KMS-11 (cell line): Measurements from ENCODE around the gene CCR3.

ENCODE experiments used
- H2AFZ ChIP-seq: fragments of 200-600 bp; sonication (generic); 2 replicates; pipeline ENCODE4 v1.6.1; 2016; ENCODE audit warnings: antibody characterized with exemption, mixed run types, low read depth
- H3K27ac ChIP-seq: fragments of 200-600 bp; sonication (generic); 2 replicates; pipeline ENCODE4 v1.6.1; 2016; ENCODE audit warnings: mild to moderate bottlenecking, mixed run types
- H3K27me3 ChIP-seq: fragments of 200-600 bp; sonication (generic); 2 replicates; pipeline ENCODE4 v1.6.1; 2017; ENCODE audit warnings: mild to moderate bottlenecking, low read depth, mixed run types, moderate library complexity; ENCODE audit not compliant: insufficient read depth
- H3K36me3 ChIP-seq: fragments of 200-600 bp; sonication (generic); 2 replicates; pipeline ENCODE4 v1.6.1; 2017; ENCODE audit warnings: mild to moderate bottlenecking, mixed run types; ENCODE audit not compliant: insufficient read depth
- H3K4me1 ChIP-seq: fragments of 200-600 bp; sonication (generic); 2 replicates; pipeline ENCODE4 v1.6.1; 2016; ENCODE audit warnings: mild to moderate bottlenecking, low read depth, mixed run types; ENCODE audit not compliant: poor library complexity, severe bottlenecking
- H3K4me2 ChIP-seq: fragments of 200-600 bp; sonication (generic); 2 replicates; pipeline ENCODE4 v1.7.0; 2016; ENCODE audit warnings: mild to moderate bottlenecking, mixed run types
- H3K4me3 ChIP-seq: fragments of 200-600 bp; sonication (generic); IDR thresholded peaks from 2 replicates; pipeline ENCODE4 v1.6.1; 2017; ENCODE audit warnings: low read depth, low read length, mixed read lengths; ENCODE audit not compliant: insufficient read depth
- H3K79me2 ChIP-seq: fragments of 200-600 bp; sonication (generic); 2 replicates; pipeline ENCODE4 v1.6.1; 2016; ENCODE audit warnings: low read depth, mixed run types; ENCODE audit not compliant: insufficient read depth
- H3K9ac ChIP-seq: fragments of 200-600 bp; sonication (generic); 2 replicates; pipeline ENCODE4 v1.6.1; 2016; ENCODE audit warnings: mild to moderate bottlenecking, mixed run types
- H4K20me1 ChIP-seq: fragments of 200-600 bp; sonication (generic); 2 replicates; pipeline ENCODE4 v1.6.1; 2016; ENCODE audit warnings: mild to moderate bottlenecking, mixed run types; ENCODE audit not compliant: insufficient read depth
- TF ChIP-seq, protein P1 (sequence below): fragments of 200-600 bp; sonication (generic); conservative IDR thresholded peaks from 2 replicates; pipeline ENCODE4 v1.6.1; 2017; ENCODE audit warnings: low read depth, mild to moderate bottlenecking, antibody characterized with exemption, low read length, moderate library complexity, mixed read lengths

Gene CCR3

DNA sequence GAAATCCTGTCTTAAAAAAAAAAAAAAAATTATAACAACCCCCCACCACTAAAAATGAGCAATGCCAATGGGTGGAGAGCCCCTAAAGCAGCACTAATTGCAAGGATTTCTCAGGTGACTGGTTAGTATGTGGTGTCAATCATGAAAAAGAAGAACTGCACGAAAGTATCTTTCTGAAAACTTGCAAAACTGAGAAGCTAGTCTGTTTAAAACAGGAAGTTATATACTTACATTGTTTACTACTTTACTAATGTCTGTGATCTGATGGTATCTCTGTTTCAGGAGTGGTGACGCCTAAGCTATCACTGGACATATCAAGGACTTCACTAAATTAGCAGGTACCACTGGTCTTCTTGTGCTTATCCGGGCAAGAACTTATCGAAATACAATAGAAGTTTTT, at the start of gene CCR3:
CCR3 (plus strand) TSS at position 341 of the 400 bp plus-strand sequence. CDS start 22,699 bp downstream, outside the sequence.
- Histone ChIP-seq H3K27me3 (no peaks in the 10 kb centered on the region), H4K20me1 (no peaks in the 10 kb centered on the region), H3K4me3 (no peak within 1 kb of the TSS), H3K27ac (no peak within 1 kb of the TSS), H3K36me3 (no peaks in the 10 kb centered on the region), H3K4me1 (peaks cover 11% of the 10 kb centered on the region), H3K9ac (no peak within 1 kb of the TSS), H2AFZ (no peak within 1 kb of the TSS), H3K79me2 (no peaks in the 10 kb centered on the region), H3K4me2 (no peak within 1 kb of the TSS)
- TF ChIP-seq, protein P1, sequence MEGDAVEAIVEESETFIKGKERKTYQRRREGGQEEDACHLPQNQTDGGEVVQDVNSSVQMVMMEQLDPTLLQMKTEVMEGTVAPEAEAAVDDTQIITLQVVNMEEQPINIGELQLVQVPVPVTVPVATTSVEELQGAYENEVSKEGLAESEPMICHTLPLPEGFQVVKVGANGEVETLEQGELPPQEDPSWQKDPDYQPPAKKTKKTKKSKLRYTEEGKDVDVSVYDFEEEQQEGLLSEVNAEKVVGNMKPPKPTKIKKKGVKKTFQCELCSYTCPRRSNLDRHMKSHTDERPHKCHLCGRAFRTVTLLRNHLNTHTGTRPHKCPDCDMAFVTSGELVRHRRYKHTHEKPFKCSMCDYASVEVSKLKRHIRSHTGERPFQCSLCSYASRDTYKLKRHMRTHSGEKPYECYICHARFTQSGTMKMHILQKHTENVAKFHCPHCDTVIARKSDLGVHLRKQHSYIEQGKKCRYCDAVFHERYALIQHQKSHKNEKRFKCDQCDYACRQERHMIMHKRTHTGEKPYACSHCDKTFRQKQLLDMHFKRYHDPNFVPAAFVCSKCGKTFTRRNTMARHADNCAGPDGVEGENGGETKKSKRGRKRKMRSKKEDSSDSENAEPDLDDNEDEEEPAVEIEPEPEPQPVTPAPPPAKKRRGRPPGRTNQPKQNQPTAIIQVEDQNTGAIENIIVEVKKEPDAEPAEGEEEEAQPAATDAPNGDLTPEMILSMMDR: no peak

DNA sequence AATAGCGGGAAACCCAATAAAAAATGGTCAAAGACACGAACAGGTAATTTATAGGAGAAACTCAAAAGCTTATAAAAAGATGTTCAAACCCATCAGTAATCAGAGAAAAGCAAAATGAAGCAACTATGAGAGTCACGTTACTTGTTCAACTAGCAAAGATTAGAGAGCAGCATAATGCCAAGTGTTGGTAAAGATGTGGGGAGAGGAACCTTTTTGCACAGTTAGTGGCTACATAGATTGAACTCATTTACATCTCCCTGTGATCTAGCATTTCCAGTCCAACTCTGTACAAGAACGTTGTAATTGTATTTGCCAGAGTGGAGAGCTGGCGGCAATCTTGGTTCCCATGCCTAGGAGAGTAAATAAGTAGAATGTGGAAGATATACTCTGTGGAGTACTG, 49.3 kb upstream of the CCR3 start:
- TF ChIP-seq, protein P1: no peak
- Histone ChIP-seq H3K36me3 (no peaks in the 10 kb centered on the region; the same call in 1 of the 2 replicates), H2AFZ (no peak overlapping the region), H3K4me1 (peaks cover 20% of the 10 kb centered on the region), H4K20me1 (no peaks in the 10 kb centered on the region), H3K4me3 (no peak overlapping the region), H3K79me2 (no peaks in the 10 kb centered on the region), H3K9ac (no peak overlapping the region), H3K4me2 (no peak overlapping the region), H3K27me3 (no peaks in the 10 kb centered on the region), H3K27ac (no peak overlapping the region)

DNA sequence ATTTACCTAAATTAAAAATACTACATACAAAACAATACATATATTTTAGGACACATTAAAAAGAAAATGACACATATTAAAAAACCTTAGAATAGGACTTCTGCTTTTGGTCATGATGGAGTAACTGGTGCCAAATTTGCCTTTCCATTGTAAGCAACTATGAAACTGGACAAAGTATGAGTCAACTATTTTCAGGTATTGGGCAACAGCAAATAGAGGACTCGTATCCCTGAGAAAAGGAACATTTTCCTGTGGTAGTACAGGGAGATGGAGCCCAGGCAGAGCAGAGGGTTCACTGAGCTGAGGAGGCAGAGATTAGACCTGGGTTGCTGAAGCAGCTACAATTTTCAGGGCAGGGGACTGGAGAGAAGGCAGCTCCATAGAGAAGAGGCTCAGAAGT, 48.8 kb upstream of the CCR3 start:
- H3K36me3 ChIP-seq: no peaks in the 10 kb centered on the region; the same call in 1 of the 2 replicates
- no peak overlapping the region for H3K4me2 ChIP-seq
- H3K4me3 ChIP-seq: no peak overlapping the region
- no peak overlapping the region for H3K9ac ChIP-seq
- no peak overlapping the region for H2AFZ ChIP-seq
- TF ChIP-seq, protein P1: no peak
- no peaks in the 10 kb centered on the region for H3K79me2 ChIP-seq
- H3K27me3 ChIP-seq: no peaks in the 10 kb centered on the region
- H3K4me1 ChIP-seq: peaks cover 15% of the 10 kb centered on the region
- H4K20me1 ChIP-seq: no peaks in the 10 kb centered on the region
- H3K27ac ChIP-seq: no peak overlapping the region

DNA sequence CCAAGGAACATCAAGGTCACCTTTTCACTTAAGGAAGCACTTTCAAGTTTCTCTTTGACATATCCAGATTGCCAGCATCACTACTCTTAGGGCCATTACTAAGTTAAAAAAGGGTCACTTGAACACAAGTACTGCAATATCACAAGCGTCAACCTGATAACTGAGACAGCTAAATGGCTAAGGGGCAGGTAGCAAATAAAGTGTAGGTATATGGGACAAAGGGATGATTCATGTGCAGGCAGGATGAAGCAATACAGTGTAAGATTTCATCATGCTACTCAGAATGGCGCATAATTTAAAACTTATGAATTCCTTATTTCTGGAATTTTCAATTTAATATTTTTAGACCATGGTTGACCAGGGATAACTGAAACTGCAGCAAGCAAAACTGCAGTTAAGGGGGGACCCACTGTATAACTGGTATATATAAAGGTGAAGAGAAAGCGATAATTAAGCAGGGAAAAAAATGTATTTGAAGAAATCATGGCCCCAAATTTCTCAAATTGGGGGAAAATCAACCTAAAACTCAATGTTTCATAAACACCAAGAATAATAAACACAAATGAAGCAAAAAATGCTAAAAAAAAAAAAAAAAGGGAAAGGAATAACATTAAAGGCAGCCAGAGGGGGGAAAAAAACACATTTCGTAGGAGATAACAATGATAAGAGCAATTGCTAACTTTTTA, 47.2 kb upstream of the CCR3 start:
- no peak overlapping the region for H3K4me2 ChIP-seq
- no peaks in the 10 kb centered on the region for H4K20me1 ChIP-seq
- no peaks in the 10 kb centered on the region for H3K79me2 ChIP-seq
- H3K9ac ChIP-seq: no peak overlapping the region
- H3K27ac ChIP-seq: no peak overlapping the region
- H3K4me1 ChIP-seq: peaks cover 10% of the 10 kb centered on the region
- no peaks in the 10 kb centered on the region for H3K27me3 ChIP-seq
- H3K36me3 ChIP-seq: no peaks in the 10 kb centered on the region; the same call in 1 of the 2 replicates
- H2AFZ ChIP-seq: no peak overlapping the region
- no peak overlapping the region for H3K4me3 ChIP-seq
- TF ChIP-seq, protein P1: no peak
